HepG2 (cell line): ENCODE data around the gene STARD10. TPM values are rescaled to one million over a fixed set of nuclear protein-coding genes. Genes with fewer than 3 reads are reported as not detected.

Experiments
- ARID3A ChIP-seq: IDR thresholded peaks from 2 replicates; pipeline ENCODE4 v1.6.1; 2012; ENCODE audit warnings: low read depth, low read length, improper control_type of control experiment
- ATF6 ChIP-seq: sonication (generic); formaldehyde crosslinking; conservative IDR thresholded peaks from 2 replicates; pipeline ENCODE4 v1.4.0; 2020; ENCODE audit warnings: missing genetic modification reagents
- CCDC6 ChIP-seq: sonication (generic); formaldehyde crosslinking; IDR thresholded peaks from 2 replicates; pipeline ENCODE4 v1.8.1; 2022; ENCODE audit warnings: mild to moderate bottlenecking, missing genetic modification reagents, moderate library complexity
- CENPBD1 ChIP-seq: sonication (generic); formaldehyde crosslinking; IDR thresholded peaks from 2 replicates; pipeline ENCODE4 v1.8.0; 2022; ENCODE audit warnings: missing genetic modification reagents, low read depth, mild to moderate bottlenecking, borderline replicate concordance
- DR1 ChIP-seq: sonication (generic); formaldehyde crosslinking; IDR thresholded peaks from 2 replicates; pipeline ENCODE4 v1.8.0; 2021; ENCODE audit warnings: mild to moderate bottlenecking, missing genetic modification reagents, inconsistent platforms
- FOXA3 ChIP-seq: IDR thresholded peaks from 2 replicates; pipeline ENCODE4 v1.6.1; 2016; ENCODE audit warnings: missing genetic modification reagents, missing compliant biosample characterization
- HNF1B ChIP-seq: sonication (generic); formaldehyde crosslinking; IDR thresholded peaks from 2 replicates; pipeline ENCODE4 v1.5.1; 2020; ENCODE audit warnings: mild to moderate bottlenecking, moderate library complexity, missing genetic modification reagents
- KAT2B ChIP-seq: fragments of 150-350 bp; IDR thresholded peaks from 2 replicates; pipeline ENCODE4 v1.6.1; 2014; ENCODE audit warnings: low read depth, low read length, borderline replicate concordance
- RELA ChIP-seq: sonication (generic); formaldehyde crosslinking; IDR thresholded peaks from 2 replicates; pipeline ENCODE4 v1.4.0; 2020; ENCODE audit warnings: missing genetic modification reagents
- SIX4 ChIP-seq: sonication (generic); formaldehyde crosslinking; IDR thresholded peaks from 2 replicates; pipeline ENCODE4 v1.4.0; 2020; ENCODE audit warnings: missing genetic modification reagents
- SRF ChIP-seq: IDR thresholded peaks from 2 replicates; pipeline ENCODE4 v1.6.1; 2011; ENCODE audit warnings: mild to moderate bottlenecking, low read depth, low read length, moderate library complexity
- ZBTB3 ChIP-seq: sonication (generic); formaldehyde crosslinking; IDR thresholded peaks from 2 replicates; pipeline ENCODE4 v1.4.0; 2020; ENCODE audit warnings: low read depth, mild to moderate bottlenecking, moderate library complexity, missing genetic modification reagents, borderline replicate concordance
- ZNF430 ChIP-seq: sonication (generic); formaldehyde crosslinking; IDR thresholded peaks from 2 replicates; pipeline ENCODE4 v1.9.0; 2021; ENCODE audit warnings: mild to moderate bottlenecking, missing genetic modification reagents
- ZNF510 ChIP-seq: sonication (generic); formaldehyde crosslinking; IDR thresholded peaks from 2 replicates; pipeline ENCODE4 v1.4.0; 2020; ENCODE audit warnings: low read depth, mild to moderate bottlenecking, missing genetic modification reagents
- ZNF607 ChIP-seq: sonication (generic); formaldehyde crosslinking; IDR thresholded peaks from 2 replicates; pipeline ENCODE4 v1.5.1; 2020; ENCODE audit warnings: missing genetic modification reagents, mild to moderate bottlenecking, borderline replicate concordance
- ZNF687 ChIP-seq: sonication (generic); formaldehyde crosslinking; IDR thresholded peaks from 2 replicates; pipeline ENCODE4 v1.5.1; 2020; ENCODE audit warnings: mild to moderate bottlenecking, missing genetic modification reagents, moderate library complexity
- ZNF891 ChIP-seq: sonication (generic); formaldehyde crosslinking; IDR thresholded peaks from 2 replicates; pipeline ENCODE4 v1.5.0; 2020; ENCODE audit warnings: mild to moderate bottlenecking, missing genetic modification reagents
- polyA plus RNA-seq, 8 experiments: library from polyadenylated mRNA; depleted of rRNA in 3 of 8; stranded (reverse) in 7 of 8; unstranded in 1 of 8; fragments of >200 nt; fragmentation: Illumina TruSeq in 4 of 8; extraction: Trizol in 4 of 8; gene quantifications; 2 replicates each; pipeline versions ENCODE4 v1.2.1 to v1.2.3, GENCODE V29; 2011 to 2016; ENCODE audit warnings: low read depth in 4 of 8, missing spikeins in 1 of 8, mixed read lengths in 1 of 8; ENCODE audit not compliant: insufficient read depth in 1 of 8
- total RNA-seq, 5 experiments: library from RNA; depleted of rRNA; stranded (reverse); fragments of >200 nt; fragmentation: Illumina TruSeq; extraction: Trizol; gene quantifications; 2 replicates each; pipeline ENCODE4 v1.2.3, GENCODE V29; 2016; ENCODE audit warnings: low read depth in 1 of 5

STARD10 gene
- total and polyA plus RNA-seq, 2 of the 13 experiments (the other 11 are each of a cell fraction or from before 2014, with no cell fraction given), result 260 to 341 TPM

GRCh38 chr11:72787216-72788104 lies 6.4 kb downstream of the STARD10 start (continued):
- TF ChIP-seq ATF6 (CRISPR knock-in tag), result 0 out of 2 replicates have a peak, but pooled peaks have one; percentile 46
- TF ChIP-seq HNF1B, result peak; percentile 79
- peak; percentile 50; the same call in 1 of the 2 replicates for TF ChIP-seq ZNF891
- TF ChIP-seq CCDC6, result 0 out of 2 replicates have a peak, but pooled peaks have one; percentile 17
- TF ChIP-seq KAT2B, result peak; percentile 84
- 0 out of 2 replicates have a peak, but pooled peaks have one; percentile 24 for TF ChIP-seq SRF
- TF ChIP-seq ZBTB3, result 0 out of 2 replicates have a peak, but pooled peaks have one; percentile 63
- TF ChIP-seq ZNF607 (CRISPR knock-in tag), result peak; percentile 53; the same call in 1 of the 2 replicates
- no peak; the same call in 1 of the 2 replicates for TF ChIP-seq SIX4
- 0 out of 2 replicates have a peak, but pooled peaks have one; percentile 39 for TF ChIP-seq CENPBD1 (CRISPR knock-in tag)
- peak; percentile 87; the same call in 1 of the 2 replicates for TF ChIP-seq ZNF430 (CRISPR knock-in tag)
- peak; percentile 69 for TF ChIP-seq DR1 (CRISPR knock-in tag)
- TF ChIP-seq ZNF687, result peak; percentile 98
- peak; percentile 59; the same call in 1 of the 2 replicates for TF ChIP-seq FOXA3 (CRISPR knock-in tag)
- TF ChIP-seq ARID3A, result no peak
- TF ChIP-seq ZNF510 (CRISPR knock-in tag), result 0 out of 2 replicates have a peak, but pooled peaks have one; percentile 88
- TF ChIP-seq RELA, result no peak
